BLaER1 treated with 17β-estradiol and CSF1 and Interleukin-3, amounts not matched to agents 10 nM and 100 nM (cell line): Measurements from ENCODE around the gene MTIF3.
"Not testable (repeated sequence)": the region's sequence is repeated elsewhere in the genome, so short reads cannot be mapped to it uniquely, and the experiment has no call there.

Experiments used
- H3K27ac ChIP-seq, 11 experiments: shearing (Covaris generic); formaldehyde crosslinking; 2 replicates each; pipeline ENCODE4 v1.8.1; 2022
- H3K27me3 ChIP-seq, 11 experiments: shearing (Covaris generic); formaldehyde crosslinking; 2 replicates each; pipeline ENCODE4 v1.8.1; 2022
- H3K36me3 ChIP-seq, 11 experiments: shearing (Covaris generic); formaldehyde crosslinking; 2 replicates each; pipeline ENCODE4 v1.8.1; 2022
- H3K4me1 ChIP-seq, 10 experiments: shearing (Covaris generic); formaldehyde crosslinking; 2 replicates each; pipeline ENCODE4 v1.8.1; 2022
- H3K4me2 ChIP-seq, 11 experiments: shearing (Covaris generic); formaldehyde crosslinking; 2 replicates each; pipeline ENCODE4 v1.8.1; 2022
- H3K4me3 ChIP-seq, 10 experiments: shearing (Covaris generic); formaldehyde crosslinking; 2 replicates each; pipeline ENCODE4 v1.8.1; 2022
- H3K9ac ChIP-seq, 11 experiments: shearing (Covaris generic); formaldehyde crosslinking; 2 replicates each; pipeline ENCODE4 v1.8.1; 2022
- H3K9me3 ChIP-seq, 11 experiments: shearing (Covaris generic); formaldehyde crosslinking; replicated peaks in 1 of 11; 2 replicates each; pipeline ENCODE4 v1.8.1; 2022
- H4K20me1 ChIP-seq, 11 experiments: shearing (Covaris generic); formaldehyde crosslinking; 2 replicates each; pipeline ENCODE4 v1.8.1; 2022
- Cebpa-rat ChIP-seq, 11 experiments: shearing (Covaris generic); IDR thresholded peaks; 2 replicates each; pipeline ENCODE4 v1.8.1; 2022

MTIF3 gene

DNA sequence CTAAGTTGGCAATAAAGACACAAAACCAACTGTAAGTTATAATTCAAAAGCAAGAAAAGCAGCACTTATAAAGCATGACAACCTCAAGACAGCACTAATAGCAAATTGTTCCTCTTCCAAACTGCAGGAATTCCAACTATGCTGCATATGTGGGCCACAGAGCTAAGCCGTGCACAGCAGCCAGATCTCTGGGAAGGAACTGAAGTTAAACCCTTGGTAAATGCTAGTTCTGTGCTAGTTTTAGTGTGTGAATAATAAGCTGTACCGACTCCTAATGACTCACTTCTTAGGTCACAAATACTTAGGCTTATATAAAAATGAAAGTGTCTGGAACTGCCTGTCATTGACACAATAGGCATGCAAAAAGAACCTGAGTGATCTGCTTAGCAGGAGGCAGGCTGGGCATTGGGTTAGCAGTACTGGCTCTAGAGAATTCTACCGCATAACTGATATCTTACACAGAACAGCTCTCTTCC lies 47.1 kb downstream of the MTIF3 start:
- Histone ChIP-seq H3K9me3 (peaks cover 0 to 10% (median 6%) of the 10 kb centered on the region in 11 experiments; a peak in 6 of 22 replicates), H3K4me1 (peaks cover 6 to 22% (median 14%) of the 10 kb centered on the region in 10 experiments; a peak in 16 of 20 replicates), H3K27ac (no peak overlapping the region), H3K4me2 (no peak overlapping the region), H4K20me1 (no peaks in the 10 kb centered on the region), H3K4me3 (no peak overlapping the region), H3K27me3 (no peaks in the 10 kb centered on the region), H3K36me3 (no peaks in the 10 kb centered on the region), H3K9ac (no peak overlapping the region)
- TF ChIP-seq Cebpa-rat (IDR thresholded peaks at IDR 0.05) = no peak

DNA sequence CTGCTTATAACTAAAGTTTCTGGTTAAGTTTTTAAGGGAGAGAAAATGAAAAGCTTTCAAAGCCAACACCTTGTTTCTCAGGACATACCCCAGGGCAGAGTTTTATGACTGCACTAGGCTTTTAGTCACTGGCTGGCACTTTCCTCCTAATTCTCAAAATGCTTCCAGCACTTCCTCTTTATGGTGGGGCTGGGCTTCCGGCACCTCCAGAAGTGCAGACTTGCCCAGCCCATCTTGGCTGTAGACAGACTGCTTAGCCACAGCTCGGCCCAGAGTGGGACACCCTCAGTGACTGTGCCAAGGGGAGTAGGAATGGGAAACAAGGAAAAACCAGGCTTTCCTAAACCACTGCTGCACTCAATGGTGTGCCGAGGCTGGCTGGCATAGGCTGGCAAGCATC lies 49.2 kb downstream of the MTIF3 start:
- H3K9me3 ChIP-seq = peaks cover 0 to 10% (median 6%) of the 10 kb centered on the region in 11 experiments; a peak in 6 of 22 replicates
- no peaks in the 10 kb centered on the region for H3K27me3 ChIP-seq
- H3K9ac ChIP-seq = no peak overlapping the region
- no peak overlapping the region for H3K4me3 ChIP-seq
- H3K36me3 ChIP-seq = no peaks in the 10 kb centered on the region
- H3K4me2 ChIP-seq = peak overlapping the region in 8 of 11 experiments; percentile 11 to 66 (median 40); a peak in 11 of 22 replicates
- H3K4me1 ChIP-seq = peaks cover 5 to 22% (median 15%) of the 10 kb centered on the region in 10 experiments; a peak in 16 of 20 replicates
- H4K20me1 ChIP-seq = no peaks in the 10 kb centered on the region
- H3K27ac ChIP-seq = no peak overlapping the region
- TF ChIP-seq Cebpa-rat (IDR thresholded peaks at IDR 0.05) = no peak

DNA sequence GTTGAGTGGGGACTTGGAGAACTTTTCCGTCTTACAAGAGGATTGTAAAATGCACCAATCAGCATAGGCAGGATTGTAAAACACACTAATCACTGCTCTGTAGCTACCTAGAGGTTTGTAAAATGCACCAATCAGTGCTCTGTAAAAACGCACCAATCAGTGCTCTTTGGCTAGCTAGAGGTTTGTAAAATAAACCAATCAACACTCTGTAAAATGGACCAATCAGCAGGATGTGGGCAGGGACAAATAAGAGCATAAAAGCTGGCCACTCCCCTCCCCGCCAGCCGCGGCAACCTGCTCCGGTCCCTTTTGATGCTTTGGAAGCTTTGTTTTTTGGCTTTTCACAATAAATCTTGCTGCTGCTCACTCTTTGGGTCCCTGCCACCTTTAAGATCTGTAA lies 50.0 kb downstream of the MTIF3 start:
- not testable (repeated sequence) for H3K27me3 ChIP-seq, H3K4me3 ChIP-seq, H4K20me1 ChIP-seq, H3K9me3 ChIP-seq, H3K9ac ChIP-seq, H3K36me3 ChIP-seq, H3K27ac ChIP-seq
- Histone ChIP-seq H3K4me2 (peak overlapping the region in 3 of 11 experiments; percentile 50 to 66 (median 64); a peak in 4 of 22 replicates), H3K4me1 (peaks cover 5 to 22% (median 15%) of the 10 kb centered on the region in 10 experiments; a peak in 16 of 20 replicates)

DNA sequence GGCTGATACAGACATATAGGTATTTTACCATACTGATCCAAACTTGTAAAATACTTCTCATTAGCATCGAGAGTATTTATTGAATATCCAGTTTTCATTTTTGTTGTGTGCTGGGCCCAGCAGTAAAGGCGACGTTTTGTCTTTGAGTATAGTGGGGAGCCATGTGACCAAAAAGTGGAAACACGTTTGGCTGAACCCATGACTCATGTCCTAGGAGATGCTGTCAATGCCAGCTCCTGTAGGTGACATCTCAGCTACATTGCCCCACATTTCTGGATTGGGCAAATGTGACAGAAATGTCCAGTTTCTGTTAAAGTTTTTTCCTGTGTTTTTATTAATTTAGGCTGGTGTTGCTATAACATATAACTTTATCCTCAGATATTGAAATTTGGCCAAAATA lies 52.0 kb downstream of the MTIF3 start:
- H3K27me3 ChIP-seq = no peaks in the 10 kb centered on the region
- H3K4me2 ChIP-seq = peak overlapping the region in 1 of 11 experiments; percentile 12; a peak in 2 of 22 replicates
- peaks cover 0 to 10% (median 6%) of the 10 kb centered on the region in 11 experiments; a peak in 6 of 22 replicates for H3K9me3 ChIP-seq
- no peak for TF ChIP-seq Cebpa-rat (IDR thresholded peaks at IDR 0.05)
- no peak overlapping the region for H3K4me3 ChIP-seq
- no peak overlapping the region for H3K27ac ChIP-seq
- H3K36me3 ChIP-seq = no peaks in the 10 kb centered on the region
- H3K4me1 ChIP-seq = peaks cover 5 to 22% (median 15%) of the 10 kb centered on the region in 10 experiments; a peak in 16 of 20 replicates
- no peaks in the 10 kb centered on the region for H4K20me1 ChIP-seq
- H3K9ac ChIP-seq = no peak overlapping the region

DNA sequence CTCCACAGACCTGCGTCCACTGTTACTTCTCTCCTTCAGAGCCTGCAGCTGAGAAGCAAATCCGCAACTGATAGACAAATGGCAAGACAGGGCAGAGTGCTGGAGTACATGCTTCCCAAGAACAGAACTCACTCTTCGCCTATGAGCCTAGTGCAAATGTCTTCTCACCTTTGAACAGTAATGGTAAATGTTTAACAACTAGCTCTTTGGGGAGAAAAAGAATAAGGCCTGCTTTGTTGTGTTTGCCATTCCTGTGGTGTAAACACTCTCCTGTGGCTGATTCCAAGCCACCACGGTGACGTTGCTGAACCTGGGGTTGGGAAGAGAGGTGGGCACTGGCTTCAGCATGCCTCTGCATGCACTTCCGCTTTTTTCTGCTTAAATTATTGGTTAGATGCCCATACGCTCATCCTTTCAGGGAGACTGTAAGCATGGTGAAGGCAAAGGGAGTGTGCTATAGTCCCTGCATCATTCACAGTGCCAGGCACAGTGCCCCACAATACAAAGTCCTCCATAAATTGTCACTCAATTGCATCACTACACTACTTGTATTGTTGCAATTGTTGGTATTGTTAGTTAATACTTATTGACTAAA lies 54.0 kb downstream of the MTIF3 start:
- TF ChIP-seq Cebpa-rat (IDR thresholded peaks at IDR 0.05) = no peak
- Histone ChIP-seq H3K36me3 (no peaks in the 10 kb centered on the region), H3K27me3 (no peaks in the 10 kb centered on the region), H3K27ac (no peak overlapping the region), H3K4me1 (peaks cover 5 to 18% (median 12%) of the 10 kb centered on the region in 10 experiments; a peak in 16 of 20 replicates), H4K20me1 (no peaks in the 10 kb centered on the region), H3K4me2 (no peak overlapping the region), H3K9me3 (peaks cover 0 to 10% (median 6%) of the 10 kb centered on the region in 11 experiments; a peak in 6 of 22 replicates), H3K9ac (no peak overlapping the region), H3K4me3 (no peak overlapping the region)

DNA sequence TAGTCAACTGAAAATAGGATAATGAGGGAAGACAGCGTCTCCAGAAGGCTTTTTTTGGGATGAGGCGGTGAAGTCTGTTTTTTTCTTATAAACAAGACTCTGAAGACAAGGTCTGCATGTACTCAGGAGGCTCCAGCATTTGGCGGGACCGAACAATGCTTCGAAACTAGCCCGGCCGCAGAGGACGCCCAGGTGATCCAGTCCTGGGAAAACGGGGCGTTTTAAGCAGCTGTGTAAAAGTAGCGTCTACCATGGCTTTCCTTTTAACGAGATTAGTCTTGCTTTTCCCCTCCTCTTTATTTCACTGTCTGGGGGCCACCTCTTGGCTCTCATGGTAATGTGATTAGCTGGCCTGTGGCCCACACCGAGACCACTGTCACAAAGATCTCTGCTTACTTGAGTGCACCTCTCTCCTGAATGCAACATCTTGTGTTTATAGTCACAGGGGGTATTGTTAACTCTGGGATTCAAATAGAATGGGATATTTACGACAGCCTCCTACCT lies 55.3 kb downstream of the MTIF3 start:
- Histone ChIP-seq H3K27ac (no peak overlapping the region), H3K4me2 (no peak overlapping the region), H3K4me3 (no peak overlapping the region), H3K4me1 (peaks cover 0 to 9% (median 5%) of the 10 kb centered on the region in 10 experiments; a peak in 5 of 20 replicates), H3K36me3 (no peaks in the 10 kb centered on the region), H3K9me3 (peaks cover 0 to 2% (median 0%) of the 10 kb centered on the region in 11 experiments; a peak in 3 of 22 replicates), H3K9ac (no peak overlapping the region), H4K20me1 (no peaks in the 10 kb centered on the region), H3K27me3 (no peaks in the 10 kb centered on the region)
- TF ChIP-seq Cebpa-rat (IDR thresholded peaks at IDR 0.05) = no peak

DNA sequence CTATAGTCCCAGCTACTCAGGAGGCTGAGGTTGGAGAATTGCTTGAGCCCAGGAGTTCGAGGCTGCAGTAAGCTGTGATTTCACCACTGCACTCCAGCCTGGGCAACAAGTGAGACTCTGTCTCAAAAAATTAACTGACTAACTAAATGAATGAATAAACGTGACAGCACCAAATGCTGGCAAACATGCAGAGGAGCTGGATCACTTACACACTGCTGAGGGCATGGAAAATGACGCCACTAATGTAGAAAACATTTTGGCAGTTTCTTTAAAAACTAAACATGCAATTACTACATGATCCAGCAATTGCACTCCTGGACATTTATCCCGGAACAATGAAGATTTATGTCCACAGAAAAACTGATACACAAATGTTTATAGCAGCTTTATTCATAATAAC lies 57.3 kb downstream of the MTIF3 start:
- TF ChIP-seq Cebpa-rat (IDR thresholded peaks at IDR 0.05) = no peak
- no peaks in the 10 kb centered on the region for H4K20me1 ChIP-seq
- H3K27me3 ChIP-seq = no peaks in the 10 kb centered on the region
- no peak overlapping the region for H3K4me3 ChIP-seq
- H3K36me3 ChIP-seq = no peaks in the 10 kb centered on the region
- no peaks in the 10 kb centered on the region for H3K9me3 ChIP-seq
- no peak overlapping the region for H3K4me2 ChIP-seq
- H3K9ac ChIP-seq = no peak overlapping the region
- no peak overlapping the region for H3K27ac ChIP-seq
- 0 out of 20 replicates have a peak, but pooled peaks cover 0 to under 1% (median 0%) of the 10 kb centered on the region in 10 experiments for H3K4me1 ChIP-seq

DNA sequence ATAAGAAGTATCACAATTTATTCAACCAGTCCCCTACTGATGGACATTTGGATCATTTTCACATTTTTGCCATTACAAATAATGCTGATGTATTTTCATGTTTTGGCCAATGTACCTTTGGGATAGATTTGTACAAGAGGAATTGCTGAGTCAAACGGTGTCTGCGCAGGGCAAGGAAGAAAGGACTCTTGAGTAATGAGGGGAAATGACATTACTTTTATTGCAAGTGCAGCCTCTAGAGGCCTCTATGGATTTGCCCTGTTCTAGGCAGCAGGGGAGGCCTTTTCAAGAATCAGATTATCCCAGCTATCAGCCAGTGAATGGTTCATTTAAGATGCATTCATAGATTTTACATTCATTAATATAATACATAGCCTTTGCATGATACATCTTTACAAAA lies 58.9 kb downstream of the MTIF3 start:
- no peaks in the 10 kb centered on the region for H3K9me3 ChIP-seq
- no peak overlapping the region for H3K4me2 ChIP-seq
- H3K27me3 ChIP-seq = no peaks in the 10 kb centered on the region
- no peaks in the 10 kb centered on the region for H3K4me1 ChIP-seq
- no peak overlapping the region for H3K4me3 ChIP-seq
- no peaks in the 10 kb centered on the region for H3K36me3 ChIP-seq
- H3K9ac ChIP-seq = no peak overlapping the region
- no peaks in the 10 kb centered on the region for H4K20me1 ChIP-seq
- TF ChIP-seq Cebpa-rat (IDR thresholded peaks at IDR 0.05) = no peak
- no peak overlapping the region for H3K27ac ChIP-seq

DNA sequence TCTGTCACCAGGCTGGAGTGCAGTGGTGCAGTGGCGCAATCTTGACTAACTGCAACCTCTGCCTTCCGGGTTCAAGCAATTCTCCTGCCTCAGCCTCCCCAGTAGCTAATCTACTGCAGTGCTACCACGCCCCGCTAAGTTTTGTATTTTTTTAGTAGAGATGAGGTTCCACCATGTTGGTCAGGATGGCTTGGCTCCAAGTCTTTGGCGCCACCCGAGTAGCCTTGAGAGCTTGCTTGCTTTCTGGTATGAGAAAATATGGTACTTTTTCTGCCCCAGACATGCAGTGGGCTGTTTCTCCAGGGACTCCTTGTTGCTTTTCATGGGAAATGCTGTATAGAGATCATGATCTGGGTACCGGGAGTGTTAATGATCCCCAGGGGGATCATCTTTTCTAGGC lies 60.5 kb downstream of the MTIF3 start:
- no peak for TF ChIP-seq Cebpa-rat (IDR thresholded peaks at IDR 0.05)
- Histone ChIP-seq H3K4me2 (no peak overlapping the region), H3K27ac (no peak overlapping the region), H3K9me3 (no peaks in the 10 kb centered on the region), H3K4me1 (no peaks in the 10 kb centered on the region), H3K9ac (no peak overlapping the region), H3K4me3 (no peak overlapping the region), H3K27me3 (no peaks in the 10 kb centered on the region), H4K20me1 (no peaks in the 10 kb centered on the region), H3K36me3 (no peaks in the 10 kb centered on the region)

DNA sequence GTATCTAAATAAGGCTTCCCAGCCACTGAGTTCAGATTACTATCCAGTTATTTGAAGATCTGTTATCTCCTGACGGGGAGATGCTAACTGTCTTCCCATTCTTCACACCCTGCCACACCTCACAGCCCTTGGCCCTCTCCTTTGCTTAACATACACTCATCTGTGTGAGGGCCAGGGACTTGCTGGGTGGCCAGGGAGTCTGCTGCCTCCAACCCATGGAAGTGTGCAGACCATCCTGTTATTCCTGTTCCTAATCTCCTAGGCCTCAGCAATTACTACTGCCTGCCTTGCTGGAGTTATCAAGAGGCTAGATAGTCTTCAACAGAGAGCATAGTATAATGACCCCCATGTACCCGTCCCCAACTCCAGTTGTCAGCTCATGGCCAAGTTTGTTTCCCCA lies 62.1 kb downstream of the MTIF3 start:
- Histone ChIP-seq H3K4me1 (no peaks in the 10 kb centered on the region), H3K36me3 (no peaks in the 10 kb centered on the region), H3K9me3 (no peaks in the 10 kb centered on the region), H3K9ac (no peak overlapping the region), H3K27ac (no peak overlapping the region), H3K4me2 (no peak overlapping the region), H3K4me3 (no peak overlapping the region), H4K20me1 (no peaks in the 10 kb centered on the region), H3K27me3 (no peaks in the 10 kb centered on the region)
- TF ChIP-seq Cebpa-rat (IDR thresholded peaks at IDR 0.05) = no peak
